ENCODE results near the gene SVOPL. TPM values are rescaled to one million over a fixed set of nuclear protein-coding genes. Genes with fewer than 3 reads are reported as not detected.

SVOPL gene
- total RNA-seq, 1 donor from 2014 or later = not detected

- no peak for DNase-seq (ENCODE audit: low read depth)
- H3K4me3 ChIP-seq (ENCODE audit: low read depth, low read length) = no peak overlapping the region
- no peak for TF ChIP-seq CTCF (conservative IDR thresholded peaks at IDR 0.05; ENCODE audit: low read depth, low read length)
Observed at GRCh38 chr7:138610671-138611170, 90.4 kb downstream of the SVOPL start.

GRCh38 chr7:138608275-138608674, 92.9 kb downstream of the SVOPL start:
- no peak overlapping the region for H3K4me3 ChIP-seq (ENCODE audit: low read depth, low read length)
- TF ChIP-seq CTCF (conservative IDR thresholded peaks at IDR 0.05; ENCODE audit: low read depth, low read length) = no peak
- no peak for DNase-seq (ENCODE audit: low read depth)

GRCh38 chr7:138607216-138608126, 93.7 kb downstream of the SVOPL start:
- no peak for TF ChIP-seq CTCF (conservative IDR thresholded peaks at IDR 0.05; ENCODE audit: low read depth, low read length)
- no peak for DNase-seq (ENCODE audit: low read depth)
- H3K4me3 ChIP-seq (ENCODE audit: low read depth, low read length) = no peak overlapping the region

GRCh38 chr7:138606236-138606635, 94.9 kb downstream of the SVOPL start:
- no peak for DNase-seq (ENCODE audit: low read depth)
- no peak for TF ChIP-seq CTCF (conservative IDR thresholded peaks at IDR 0.05; ENCODE audit: low read depth, low read length)
- H3K4me3 ChIP-seq (ENCODE audit: low read depth, low read length) = no peak overlapping the region

GRCh38 chr7:138603549-138604318, 97.4 kb downstream of the SVOPL start:
- no peak overlapping the region for H3K4me3 ChIP-seq (ENCODE audit: low read depth, low read length)
- DNase-seq (ENCODE audit: low read depth) = no peak
- no peak for TF ChIP-seq CTCF (conservative IDR thresholded peaks at IDR 0.05; ENCODE audit: low read depth, low read length)

- TF ChIP-seq CTCF (conservative IDR thresholded peaks at IDR 0.05; ENCODE audit: low read depth, low read length) = no peak
- H3K4me3 ChIP-seq (ENCODE audit: low read depth, low read length) = no peak overlapping the region
- DNase-seq (ENCODE audit: low read depth) = no peak
Observed at GRCh38 chr7:138602451-138602850, 98.7 kb downstream of the SVOPL start.
